NCI-H345 (cell line): ENCODE data around the gene GPR61.

Source experiments
- DNase-seq: peaks from one replicate; lab custom pipeline; 2025; lab: John Stamatoyannopoulos, UW

GPR61 gene

DNA sequence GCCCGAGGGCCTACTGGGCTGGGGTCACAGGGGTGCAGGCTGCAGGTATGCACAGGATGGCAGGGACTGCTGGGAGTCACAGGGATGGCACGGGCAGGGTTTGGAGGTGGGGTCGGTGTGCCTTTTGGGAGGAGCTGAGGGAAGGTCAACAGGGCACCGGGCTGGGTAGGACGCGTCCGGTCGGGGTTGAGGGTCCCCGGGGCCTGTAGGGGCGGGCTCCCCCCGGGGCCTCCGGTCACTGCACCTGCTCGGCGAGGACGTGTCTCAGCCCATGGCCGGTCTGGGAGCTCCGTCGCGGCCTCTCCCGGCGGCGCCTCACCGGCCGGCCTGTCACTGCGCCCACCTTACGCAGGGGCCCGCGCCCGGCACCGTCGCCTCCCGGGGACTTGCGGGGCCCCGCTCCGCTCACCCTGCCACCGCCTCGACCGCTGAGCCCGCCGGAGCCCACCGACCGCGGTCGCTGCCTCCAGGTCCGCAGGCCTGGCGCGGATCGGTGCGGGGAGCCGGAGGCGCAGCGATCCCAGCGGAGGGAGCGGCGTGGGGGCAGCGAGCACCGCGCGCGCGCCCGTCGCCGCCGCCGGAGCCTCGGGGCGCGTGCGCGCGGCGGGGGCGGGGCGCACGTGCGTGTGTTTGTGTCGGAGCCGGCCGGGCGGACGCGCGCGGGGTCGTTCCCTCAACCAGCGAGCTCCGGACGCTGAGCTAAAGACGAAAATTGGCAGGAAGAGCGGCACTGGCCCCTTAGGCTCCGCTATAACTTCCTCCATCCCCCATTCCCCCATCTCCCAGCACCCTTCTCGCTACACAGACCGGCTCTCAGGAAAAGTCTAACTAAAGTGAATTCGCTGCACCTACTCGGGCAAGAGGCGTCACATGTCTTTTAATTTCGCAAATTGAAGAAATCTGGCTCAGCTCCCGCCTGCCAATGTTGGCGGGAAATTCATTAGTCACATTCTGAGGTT is 30.2 kb upstream of the GPR61 start, which contains the start of gene AMIGO1:
AMIGO1 (minus strand) TSS at position 552 of the 959 bp plus-strand sequence. CDS start 815 bp downstream, outside the sequence.
- DNase-seq, result peak; percentile 71

DNA sequence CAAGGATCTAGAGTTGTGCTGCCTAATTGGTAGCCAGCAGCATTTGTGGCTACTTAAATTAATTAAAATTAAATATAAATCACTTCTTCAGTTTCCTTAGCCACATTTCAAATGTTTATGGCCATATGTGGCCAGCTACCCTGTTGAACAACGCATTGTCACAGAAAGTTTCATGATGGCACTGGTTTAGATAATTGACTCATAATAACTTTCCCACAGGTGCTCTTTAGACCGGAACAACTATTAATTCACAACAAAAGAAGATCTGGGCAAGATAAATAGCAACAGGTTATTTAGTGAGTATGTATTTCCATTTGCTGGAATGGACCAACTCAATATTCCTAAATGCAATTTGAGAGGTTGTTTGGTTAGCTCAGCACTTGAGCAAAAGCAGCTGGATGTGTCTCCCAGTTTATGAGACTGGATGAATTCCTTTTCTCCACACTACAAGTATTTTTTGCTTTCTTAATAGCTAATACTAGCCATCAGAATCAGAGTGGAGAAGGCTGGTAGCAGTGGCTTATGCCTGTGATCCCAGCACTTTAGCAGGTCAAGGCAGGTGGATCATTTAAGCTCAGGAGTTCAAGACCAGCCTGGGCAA is 26.5 kb upstream of the GPR61 start:
- DNase-seq, result no peak

DNA sequence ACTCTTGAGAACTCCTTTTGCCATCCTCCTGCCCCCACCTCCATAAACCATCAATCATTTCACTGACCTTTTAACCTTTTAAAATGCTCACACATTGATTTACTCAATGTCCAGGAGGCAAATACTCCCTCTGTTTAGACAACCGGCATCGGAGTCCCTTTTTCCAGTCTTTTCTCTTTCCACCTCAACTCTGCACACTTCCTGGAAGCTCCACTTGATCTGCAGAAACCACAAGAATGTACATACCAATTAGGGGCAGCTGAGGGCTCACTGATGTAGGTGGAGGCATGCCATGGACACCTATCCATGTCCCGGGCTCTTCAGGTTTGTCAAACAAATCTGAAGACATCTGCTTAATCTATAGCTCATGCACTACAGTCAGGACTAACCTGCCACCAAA is 24.8 kb upstream of the GPR61 start:
- no peak for DNase-seq

DNA sequence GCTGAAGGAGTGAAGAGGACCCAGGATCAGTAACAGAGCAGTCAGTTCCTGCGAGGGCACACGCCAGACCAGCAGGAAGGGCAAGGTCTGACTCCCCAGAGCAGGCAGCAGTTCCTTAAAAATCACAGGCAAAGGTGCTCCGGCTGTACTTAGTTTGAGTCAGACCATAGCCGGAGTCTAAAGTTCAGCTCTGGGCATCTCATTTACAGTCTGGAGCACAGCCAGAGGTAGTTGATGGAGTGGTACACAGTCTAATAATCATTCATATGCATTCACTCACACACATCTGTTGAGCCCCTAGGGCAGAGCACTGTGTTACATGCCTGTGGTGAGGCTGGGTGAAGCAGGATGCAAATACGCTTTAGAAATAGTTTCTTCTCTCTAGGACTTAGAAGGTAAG is 22.8 kb upstream of the GPR61 start:
- DNase-seq, result no peak

DNA sequence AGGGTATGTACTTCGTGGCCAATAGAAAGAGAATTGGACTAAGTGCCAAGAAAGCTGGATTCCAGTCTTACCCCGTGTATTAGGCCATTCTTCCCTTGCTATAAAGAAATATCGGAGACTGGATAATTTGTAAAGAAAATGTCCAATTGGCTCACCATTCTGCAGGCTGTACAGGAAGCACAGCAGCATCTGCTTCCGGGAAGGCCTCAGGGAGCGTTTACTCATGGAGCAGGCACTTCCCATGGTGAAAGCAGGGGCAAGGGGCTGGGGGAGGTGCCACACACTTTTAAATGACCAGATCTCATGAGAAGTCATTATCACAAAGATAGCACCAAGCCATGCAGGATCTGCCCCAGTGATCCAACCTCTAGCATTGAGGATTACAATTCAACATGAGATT is 22.3 kb upstream of the GPR61 start:
- DNase-seq, result no peak

DNA sequence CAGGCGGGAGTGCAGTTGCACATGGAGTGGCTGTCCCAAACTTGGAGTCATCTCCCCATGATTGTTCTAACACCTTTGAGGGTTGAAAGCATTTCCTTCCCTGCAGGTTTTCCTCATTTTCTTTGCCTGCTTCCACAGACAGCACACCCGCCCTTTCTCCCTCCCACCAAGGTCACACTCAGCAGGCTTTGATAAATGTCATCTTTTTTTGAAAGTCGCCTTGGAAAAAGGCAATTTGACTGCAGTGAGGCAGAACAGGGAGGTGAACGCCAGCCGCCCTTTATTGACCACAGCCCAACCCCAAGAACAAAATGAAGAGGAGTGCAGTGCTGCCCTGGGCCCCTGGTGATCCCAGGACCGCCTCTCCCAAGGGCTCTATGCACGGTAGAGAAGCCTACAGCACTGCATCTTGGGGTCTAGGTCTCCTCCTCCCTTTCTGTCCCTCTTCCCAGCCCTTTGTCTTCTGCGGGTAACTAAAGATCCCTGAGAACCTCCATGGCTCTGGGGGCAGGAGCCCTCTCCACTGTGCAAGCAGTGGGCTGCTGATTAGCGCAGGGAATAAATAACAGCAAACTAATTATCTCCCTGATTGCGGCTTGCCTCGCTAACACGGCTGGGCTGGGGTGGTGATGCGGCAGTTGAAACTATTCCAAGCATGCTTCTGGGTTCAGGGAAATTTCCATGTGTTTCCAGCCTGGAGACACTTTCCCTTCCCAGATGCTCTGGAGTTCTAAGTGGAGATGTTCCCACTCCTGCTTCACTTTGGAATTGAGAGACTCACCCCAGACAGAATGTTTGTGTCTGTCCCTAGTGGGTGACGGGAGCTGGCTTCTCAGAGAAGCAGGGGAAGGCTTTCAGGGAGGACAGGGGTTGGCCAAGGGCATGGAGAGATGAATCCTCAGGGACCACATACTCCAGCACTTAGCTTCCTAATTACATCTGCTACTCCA is 18.4 kb upstream of the GPR61 start:
- no peak for DNase-seq

DNA sequence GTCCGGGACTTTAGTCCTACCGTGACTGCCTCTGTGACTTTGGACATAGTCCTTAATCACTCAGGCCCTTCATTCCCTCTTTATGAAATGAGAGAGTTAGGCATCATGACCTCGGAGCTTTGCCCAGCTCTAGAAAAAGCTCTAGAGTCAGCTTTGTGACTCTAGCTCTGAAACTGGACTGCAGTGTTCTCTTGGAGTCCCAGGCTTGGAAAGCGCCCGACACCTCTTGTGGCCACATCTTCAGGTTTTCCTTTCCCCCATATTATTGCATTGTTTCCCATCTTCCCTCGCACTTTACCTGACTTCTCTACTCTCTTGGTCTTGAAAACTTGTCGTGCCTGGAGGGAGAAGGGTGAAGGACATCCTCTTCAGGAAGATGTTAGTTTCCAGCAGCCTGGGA is 17.6 kb upstream of the GPR61 start:
- DNase-seq, result no peak

DNA sequence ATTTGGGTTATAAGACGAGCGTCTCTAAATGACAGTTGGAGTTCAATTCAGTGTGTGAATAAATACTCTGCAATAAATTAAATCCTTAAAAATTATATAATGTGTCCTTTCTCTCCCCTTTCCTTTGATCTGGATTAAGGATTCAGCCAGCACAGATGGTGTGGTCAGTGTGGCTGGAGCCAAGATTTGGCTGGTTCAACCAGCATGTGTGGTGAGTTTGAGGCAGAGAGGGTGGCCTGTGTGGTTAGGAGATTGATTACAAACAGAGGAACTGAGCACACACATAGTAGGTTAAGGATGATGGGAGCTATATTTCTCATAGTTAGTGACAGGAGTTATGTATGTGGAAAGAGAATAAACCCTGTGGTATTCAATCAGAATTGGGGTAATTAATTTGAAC is 16.0 kb upstream of the GPR61 start:
- no peak for DNase-seq

DNA sequence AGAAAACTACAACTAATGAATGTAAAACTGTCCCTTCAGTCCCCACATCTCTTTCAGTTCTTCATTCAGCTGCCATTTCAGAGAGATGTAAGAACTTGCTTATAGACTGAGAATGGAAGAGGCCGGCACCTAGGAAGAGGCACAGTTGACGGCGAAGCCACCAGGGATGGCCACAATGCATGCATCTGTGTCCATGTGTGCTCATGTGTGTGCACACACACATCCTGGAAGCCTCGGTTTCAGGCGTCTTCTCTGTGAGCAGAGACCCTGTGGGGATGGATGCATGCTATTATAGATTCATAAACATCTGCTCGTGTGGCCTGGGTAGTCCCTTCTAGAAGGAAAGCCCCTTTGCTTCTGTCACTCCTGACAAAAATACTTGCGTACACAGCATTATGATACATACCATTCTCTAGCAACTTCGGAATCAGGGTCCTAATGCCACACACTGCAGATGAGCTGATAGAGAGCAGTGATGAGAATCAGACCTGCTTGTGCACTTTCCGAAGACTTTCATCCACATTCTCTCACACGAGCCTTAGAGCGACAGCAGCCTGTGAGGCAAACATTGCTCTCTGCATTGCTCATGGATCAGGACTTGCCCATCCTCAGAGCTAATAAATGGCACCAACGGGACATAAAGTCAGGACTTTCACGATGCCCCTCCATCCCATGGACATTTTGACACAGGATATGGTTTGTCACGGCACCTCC is 12.4 kb upstream of the GPR61 start:
- DNase-seq, result no peak

DNA sequence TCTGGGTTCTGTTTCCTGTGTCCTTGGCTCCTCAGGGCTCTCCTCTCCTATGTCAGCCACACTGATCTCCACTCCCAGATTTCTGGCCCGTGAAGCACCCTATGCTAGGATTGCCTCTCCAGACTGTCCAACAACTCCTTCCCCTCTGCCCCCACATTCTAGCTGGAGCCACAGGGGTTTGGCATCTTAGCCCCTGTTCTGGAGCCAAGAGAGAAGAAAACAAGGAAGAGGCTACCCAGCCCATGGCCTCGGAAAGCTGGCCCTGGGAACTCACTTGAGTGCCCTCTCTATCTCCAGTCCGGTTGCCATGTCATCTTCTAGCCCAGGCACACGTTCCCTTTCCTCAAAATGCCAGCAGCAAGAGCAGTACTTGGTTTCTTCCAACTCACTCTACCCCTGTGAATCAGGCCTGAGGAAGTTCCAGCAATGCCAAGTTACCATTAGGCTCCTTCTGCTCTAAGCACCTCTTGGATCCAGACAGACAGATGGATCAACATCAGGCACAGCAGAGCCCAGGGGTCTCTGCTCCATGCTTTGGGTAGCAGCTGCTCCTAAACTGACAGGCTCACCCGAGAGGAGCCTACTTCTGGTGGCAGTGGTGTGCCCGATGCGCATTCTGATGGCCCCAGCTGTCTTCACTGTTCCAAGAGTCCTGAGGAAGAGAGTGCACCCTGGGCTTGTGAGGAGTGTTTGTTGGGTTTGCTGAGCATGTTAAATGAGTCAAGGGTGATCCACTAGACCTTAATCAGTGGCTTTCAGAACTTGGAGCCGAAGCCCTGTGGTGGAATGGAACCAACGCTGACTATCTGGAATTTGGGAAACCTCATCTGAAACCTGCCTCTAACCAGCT is 11.6 kb upstream of the GPR61 start:
- no peak for DNase-seq

DNA sequence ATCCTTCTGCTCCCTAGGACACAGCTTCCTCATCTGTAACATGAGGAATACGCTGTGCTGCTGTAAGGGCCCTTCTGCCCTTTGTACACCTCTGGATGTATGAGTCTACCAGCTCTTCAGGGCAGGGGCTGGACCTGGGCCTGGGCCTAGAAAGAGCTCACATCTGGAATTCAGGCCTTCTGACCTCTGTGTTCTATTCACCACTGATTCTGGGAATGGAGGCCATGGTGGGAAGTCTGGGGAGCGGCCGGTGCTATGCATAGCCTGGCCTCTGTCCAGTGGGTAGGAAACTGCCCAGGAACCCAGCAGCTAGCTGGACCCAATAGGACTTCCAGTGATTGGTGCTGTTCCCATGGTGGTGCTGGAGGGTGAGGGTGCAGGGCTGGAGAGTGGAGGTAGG is 11.0 kb upstream of the GPR61 start:
- no peak for DNase-seq

DNA sequence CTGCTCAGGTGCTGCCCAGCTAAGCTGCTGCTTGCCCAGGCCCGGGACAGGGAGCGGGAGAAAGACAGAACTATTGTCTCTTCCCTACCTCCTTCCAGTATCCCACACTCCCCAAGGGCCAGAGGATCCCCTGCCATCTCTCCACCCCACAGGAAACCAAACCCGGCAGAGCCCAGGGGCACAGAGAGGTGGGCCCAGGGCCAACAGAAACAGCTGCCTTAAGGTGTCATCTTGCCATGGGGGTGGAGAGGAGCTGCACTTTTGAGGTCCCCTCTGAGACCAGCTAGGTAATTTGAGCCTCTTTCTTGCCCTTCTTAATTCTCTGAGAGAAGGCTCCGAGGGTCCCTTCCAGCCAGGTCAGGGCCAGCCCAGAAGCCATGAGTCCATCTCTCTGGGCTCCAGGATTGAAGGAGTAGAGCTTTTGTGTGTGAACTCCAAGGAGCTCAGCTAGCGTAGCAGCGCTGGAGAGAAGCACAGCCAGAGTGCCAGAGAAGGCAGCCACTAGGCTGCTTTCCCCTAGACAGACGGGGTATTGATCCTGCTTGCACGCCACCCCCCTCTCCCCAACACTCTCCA is 9.7 kb upstream of the GPR61 start:
- no peak for DNase-seq

DNA sequence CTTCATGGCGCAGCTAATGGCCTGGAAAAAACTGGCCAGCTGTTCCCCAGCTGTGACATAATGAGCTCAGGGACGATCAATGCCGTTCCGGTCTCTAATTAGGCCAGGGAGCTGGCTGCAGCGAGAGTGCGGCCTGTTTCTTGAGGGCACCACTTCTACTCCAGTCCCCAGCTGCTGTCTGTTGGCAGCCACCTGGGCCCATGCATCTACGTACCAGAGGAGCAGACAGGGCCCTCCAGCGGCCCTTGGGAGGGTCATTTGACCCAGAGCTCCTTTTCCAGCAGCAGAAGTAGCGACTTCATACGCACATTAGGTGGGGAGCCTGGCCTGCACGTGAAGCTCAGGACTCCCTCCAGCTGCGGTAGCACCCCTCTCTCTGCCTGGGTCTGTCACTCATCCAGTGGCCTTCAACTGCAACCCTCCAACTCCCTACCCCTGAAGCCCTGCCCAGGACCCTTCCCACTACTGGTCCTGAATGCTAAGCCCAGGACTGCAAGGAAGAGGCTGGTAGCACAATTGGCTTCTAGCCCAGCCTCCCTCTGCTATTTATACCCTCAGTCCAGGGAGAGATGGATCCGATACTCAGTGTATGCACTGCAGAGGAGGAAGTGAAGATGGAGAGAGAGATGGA is 9.1 kb upstream of the GPR61 start:
- DNase-seq, result no peak

DNA sequence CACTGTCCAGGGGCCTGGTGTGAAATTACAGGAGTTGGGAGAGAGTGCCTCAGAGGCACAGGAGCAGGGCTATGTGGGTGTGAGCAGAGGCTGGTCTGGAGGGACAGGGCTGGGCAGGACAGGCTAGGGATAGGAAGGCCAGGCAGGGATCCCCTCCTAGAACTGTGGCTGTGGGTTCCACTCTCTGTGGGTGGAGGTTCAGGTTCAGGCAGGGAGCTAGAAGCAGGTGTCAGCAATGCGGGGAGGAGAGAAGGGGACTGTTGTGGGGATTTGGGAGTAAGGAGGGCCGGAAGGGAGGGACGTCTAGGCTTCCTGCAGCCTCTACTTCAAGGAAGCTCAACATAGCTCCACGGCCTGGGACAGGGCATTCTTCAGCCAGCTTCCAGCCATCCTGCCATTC is 8.3 kb upstream of the GPR61 start:
- DNase-seq, result no peak

DNA sequence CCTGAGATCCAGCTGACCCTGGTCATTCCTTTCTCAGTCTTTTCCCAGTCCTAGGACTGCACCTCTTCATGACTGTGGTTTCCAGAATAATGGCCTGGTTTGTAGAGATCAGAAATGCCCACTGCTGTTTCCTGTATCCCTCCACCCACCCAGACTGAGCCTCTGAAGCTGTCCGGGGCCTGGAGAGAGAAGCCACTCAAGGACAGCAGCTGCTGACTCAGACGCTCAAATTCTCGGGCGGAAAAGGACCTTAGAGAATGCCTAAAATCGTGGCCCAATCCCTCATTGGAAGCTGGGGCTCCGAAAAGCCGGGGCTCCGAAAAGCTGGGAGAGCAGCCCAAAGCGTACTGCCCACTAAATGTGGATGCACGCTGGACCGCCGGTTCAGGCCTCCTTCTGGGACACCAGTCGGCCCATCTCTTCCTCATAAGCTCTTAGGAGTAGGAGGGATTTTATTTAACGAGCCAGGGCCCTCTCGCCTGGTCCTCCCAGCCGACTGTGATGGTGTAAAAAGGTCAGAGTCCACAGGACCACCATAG is 7.8 kb upstream of the GPR61 start:
- no peak for DNase-seq

DNA sequence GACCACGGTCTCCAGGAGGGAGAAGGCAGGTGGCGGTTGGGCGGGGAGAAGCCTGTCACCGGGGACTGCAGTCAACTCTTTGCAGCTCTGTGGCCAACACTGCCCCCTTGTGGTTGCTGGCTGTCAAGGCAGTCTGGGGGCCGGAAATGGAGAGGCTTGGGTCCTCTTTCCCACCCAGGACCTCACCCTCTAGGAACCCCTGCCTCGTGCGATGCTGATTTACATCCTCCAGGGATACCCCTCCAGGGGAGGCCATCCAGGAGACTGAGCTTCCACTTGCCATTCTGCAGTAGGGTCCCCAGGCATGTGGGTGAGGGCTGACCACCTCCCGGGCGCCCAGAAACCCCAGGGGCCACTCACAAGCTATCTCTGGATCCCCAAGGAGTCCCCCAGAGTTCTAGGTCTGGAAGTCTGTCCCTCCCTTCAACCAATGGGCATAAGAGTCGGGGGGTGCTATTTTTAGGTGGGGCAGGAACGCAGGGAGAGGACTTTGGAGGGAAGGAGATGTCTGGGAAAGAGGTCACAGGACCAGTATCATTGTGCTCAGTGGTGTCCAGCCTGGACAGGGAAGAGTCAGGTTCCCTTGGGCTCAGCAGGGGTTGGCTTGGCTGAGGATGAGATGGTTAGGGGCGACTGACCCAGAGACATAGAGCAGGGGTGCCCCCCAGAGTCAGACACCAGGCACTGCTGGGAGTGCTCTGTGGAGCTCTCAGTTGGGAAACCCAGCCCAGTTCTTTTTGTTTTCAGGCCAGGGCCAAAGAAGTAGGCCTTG is 7.1 kb upstream of the GPR61 start:
- DNase-seq, result peak; percentile 87

DNA sequence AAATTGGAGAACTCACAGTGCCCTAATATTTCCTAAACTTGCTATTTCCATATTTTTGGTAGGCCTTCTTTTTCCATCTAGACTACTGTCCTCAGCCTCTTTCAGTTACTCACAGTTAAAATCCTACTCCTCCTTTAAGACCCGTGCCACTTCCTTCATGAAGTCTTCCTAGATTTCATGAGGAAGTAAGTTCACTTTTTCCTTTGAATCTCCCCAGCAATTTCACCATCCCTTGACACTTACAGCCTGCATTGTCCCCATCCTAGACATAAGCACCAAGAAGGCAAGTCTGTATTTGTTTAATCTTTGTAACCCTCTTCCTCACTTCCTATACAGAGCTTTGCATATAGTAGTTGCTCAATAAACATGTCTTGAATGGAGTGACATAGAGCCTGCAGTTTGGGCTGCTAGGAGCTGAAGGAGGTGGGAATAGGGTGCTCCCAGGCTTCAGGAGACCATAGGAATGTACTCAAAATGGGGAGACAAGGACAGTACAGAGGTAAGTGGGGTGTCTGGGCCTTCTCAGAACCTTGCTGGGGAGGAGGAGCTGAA is 5.3 kb upstream of the GPR61 start:
- no peak for DNase-seq

DNA sequence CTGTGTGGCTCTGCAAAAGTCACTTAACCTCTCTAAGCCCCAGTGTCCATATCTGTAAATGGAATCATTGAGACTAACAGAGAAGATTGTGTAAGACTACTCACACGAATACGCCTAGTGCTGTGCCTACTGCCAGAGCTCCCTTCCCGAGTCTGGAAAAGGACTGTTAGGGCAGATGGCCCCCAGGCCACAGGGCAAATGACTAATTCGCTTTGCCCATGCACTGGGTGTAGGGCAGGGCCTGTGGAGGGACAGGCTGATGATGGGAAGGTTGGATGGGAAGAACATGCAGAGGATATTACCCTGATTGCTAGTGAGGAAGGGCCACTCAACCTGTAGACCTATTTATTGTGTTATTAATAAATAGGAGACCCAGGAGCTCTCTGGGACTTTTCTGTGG is 4.2 kb upstream of the GPR61 start:
- no peak for DNase-seq
